NCI-H226 (cell line): Measurements from ENCODE around the gene FBN3.
"Not testable (repeated sequence)": the region's sequence is repeated elsewhere in the genome, so short reads cannot be mapped to it uniquely, and the experiment has no call there.

Source experiments
- DNase-seq: peaks from one replicate; pipeline ENCODE4 v3.0.0-alpha.2; 2015

Gene FBN3

DNA sequence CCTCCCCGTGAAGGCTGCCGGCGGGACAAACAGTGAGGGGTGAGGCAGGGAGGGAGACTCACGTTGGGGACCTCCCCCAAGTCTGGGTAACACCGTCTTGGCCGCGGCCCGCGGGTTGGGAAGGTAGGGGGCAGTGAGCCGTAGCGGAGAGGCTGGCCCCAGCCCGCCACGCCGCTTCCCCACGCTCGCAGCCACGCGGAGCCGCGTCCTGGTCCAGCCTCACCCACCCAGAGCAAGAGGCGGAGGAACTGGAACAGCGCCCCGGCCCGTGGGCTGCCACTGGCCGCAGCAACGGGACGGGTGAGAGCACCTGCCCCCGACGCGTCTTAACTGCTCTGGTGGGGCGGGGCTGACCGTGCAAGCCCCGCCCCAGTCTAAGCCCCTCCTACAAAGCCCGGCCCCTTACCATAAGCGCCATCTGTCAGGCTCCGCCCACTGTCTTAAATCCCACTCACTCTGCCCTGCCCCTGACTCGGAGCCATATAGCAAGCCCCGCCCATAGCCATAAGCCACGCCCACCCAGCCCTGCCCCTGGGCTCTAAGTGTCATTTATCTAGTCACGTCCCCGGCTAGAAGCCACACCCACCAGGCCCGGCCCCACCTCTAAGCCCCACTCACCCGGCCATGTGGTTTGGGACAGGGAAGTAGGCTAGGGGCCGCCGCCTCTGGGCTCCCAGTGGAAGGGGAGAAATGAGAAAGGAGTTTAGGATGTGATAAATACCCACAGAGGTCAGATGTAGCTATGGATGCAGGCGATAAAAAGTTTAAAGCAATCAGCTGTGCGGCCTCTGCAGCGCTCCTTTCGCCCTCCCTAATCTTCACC, 98.9 kb downstream of the FBN3 start:
- peak; percentile 77 for DNase-seq

DNA sequence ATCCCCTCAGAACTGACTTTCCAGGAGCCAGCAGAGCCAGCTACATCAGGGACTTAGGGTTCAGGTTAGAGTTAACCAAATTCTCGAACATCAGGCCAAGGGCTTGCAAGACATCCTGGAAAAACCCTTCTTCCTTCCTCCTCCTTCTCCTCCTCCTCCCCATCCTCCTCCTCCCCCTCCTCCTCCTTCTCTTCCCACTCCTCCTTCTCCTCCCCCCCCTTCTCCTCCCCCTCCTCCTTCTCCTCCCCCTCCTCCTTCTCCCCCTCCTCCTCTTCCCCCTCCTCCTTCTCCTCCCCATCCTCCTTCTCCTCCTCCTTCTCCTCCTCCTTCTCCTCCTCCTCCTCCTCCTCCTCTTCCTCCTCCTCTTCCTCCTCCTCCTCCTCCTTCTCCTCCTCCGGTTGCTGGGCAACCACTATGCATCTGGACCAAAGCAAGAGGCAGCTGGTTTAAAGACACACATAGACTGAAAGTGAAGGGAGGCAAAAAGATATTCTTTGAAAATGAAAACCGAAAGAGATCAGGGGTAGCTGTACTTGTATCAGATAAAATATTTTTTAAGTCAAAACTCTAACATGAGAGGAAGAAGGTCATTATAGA, 102.7 kb downstream of the FBN3 start:
- no peak for DNase-seq

DNA sequence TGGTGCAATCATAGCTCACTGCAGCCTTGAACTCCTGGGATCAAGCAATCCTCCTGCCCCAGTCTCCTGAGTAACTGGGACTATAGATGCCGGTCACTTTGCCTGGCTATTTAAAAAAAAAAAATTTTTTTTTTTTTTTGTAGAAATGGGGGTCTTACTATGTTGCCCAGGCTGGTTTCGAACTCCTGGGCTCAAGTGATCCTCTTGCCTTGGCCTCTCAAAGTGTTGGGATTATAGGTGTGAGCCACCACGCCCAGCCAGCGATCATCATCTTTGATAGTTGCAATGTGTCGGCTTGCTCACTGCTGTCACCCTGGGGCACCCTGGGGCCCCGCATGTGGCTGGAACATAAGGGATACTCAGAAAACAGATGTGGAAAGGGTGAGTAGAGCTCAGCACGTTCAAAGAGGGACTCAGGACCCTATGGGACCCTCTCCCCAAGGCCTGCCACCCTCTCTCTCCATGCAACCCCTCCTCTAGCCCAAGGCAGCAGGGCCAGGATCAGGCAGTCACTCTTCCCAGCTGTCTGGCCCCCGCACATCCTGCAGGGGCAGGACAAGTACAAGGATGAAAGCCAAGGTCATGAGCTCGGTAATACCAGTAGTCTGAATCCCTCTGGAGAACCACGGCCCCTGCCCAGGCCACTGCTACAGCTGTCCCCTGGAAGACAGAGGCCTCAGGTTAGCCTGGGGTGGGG, 103.4 kb downstream of the FBN3 start:
- no peak for DNase-seq

DNA sequence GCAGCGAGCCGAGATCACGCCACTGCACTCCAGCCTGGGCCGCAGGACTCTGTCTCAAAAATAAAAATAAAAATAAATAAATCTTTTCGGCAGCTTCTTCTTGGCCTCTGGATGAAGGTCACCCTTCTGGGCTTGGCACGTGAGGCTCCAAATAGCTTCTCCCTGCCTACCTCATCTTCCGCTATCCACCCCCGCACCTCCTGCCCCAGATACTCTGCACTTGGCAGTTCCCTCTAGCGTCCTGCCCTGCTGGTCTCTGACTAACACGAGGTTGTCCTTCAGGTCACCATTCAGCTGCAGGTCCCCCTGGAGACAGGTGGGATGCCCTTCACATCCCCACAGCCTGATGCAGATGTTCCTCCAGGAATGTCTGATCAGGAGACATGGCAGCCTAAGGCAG, 105.4 kb downstream of the FBN3 start:
- no peak for DNase-seq

DNA sequence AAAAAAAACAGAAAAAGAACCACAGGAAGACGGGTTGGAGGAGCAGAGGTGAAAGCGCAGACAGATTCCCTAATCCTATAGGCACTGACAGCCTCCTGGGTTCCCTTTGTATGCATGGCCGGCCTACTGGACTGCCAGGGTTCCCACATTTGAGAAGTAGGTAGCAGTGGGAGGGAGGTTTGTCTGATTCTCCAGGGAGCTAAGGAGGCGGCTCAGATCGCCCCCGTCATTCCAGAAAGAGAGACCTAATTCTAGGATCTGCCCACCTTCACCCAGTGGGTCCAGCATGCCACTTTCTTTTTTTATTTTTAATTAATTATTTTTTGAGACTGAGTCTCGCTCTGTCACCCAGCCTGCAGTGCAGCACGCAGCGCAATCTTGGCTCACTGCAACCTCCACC, 106.5 kb downstream of the FBN3 start:
- DNase-seq, result no peak

DNA sequence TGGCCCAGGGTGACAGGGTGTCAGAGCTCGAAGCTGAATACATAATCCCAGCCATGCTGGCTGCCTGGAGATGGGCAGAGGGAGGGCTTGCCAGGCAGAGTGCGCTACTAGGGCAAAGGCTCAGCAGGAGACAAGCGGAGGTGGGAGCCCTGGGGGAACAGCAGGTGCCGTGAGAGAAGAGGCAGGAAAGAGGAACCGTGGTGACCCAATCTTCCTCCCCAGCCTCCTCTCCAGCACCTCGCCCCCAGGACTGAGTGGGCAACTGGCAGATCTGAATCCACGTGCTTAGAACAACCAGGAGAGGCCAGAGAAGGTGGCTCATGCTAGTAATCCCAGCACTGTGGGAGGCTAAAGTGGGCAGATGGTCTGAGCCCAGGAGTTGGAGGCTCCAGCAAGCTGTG, 107.9 kb downstream of the FBN3 start:
- no peak for DNase-seq

DNA sequence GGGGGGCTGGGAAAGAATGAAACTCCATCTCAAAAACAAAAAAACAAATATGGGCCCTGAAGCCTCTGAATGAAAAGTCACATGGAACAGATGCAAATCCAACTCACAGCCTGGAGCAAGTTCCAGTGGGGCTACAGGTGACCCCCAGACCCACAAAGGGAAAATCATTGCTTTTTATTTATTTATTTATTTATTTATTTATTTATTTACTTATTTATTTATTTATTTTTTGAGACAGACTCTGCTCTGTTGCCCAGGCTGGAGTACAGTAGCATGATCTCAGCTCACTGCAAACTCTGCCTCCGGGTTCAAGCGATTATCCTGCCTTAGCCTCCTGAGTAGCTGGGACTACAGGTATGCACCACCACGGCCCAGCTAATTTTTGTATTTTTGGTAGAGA, 110.2 kb downstream of the FBN3 start:
- DNase-seq, result no peak

DNA sequence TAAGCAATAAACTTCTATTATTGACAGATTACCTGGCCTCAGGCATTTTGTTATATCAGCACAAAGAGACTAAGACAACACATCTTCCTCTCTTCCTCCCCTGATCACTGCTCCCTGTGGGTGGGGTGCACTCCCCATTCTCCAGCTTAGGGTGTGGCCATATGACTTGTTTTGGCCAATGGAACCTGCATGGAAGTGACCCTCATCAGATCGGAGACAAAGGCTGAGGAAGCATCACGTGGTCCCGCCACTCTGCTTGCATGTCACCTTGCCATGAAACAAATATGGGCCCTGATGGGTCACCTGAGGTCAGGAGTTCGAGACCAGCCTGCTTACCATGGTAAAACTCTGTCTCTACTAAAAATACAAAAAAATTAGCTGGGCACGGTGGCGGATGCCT, 110.6 kb downstream of the FBN3 start:
- DNase-seq, result no peak

DNA sequence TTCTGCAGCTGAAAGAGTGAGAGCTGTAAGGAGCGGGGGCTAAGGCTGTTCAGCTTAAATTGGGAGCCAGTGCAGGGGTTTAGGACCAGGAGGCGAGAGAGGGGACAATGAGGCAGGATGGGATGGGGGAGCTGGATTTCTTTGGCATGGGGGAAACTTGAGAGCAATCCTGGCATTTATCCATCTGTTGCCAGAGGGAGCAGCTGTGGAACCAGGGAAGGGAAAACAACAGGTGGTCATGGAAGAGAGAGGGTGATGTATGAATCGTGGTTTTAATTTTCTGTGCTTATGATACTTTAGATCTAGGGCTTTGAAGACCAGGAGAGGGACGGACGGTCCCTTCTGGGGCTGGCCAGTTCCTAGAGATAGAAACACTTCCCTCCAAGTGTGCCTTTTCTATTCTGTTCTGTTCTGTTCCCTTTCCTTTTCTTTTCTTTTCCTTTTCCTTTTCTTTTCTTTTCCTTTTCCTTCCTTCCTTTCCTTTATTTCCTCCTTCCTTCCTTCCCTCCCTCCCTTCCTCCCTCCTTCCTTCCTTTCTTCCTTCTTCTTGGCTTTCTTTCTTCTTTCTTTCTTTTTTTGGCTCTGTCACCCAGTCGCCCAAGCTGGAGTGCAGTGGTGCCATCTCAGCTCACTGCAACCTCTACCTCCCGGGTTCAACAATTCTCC, 112.8 kb downstream of the FBN3 start:
- no peak for DNase-seq

DNA sequence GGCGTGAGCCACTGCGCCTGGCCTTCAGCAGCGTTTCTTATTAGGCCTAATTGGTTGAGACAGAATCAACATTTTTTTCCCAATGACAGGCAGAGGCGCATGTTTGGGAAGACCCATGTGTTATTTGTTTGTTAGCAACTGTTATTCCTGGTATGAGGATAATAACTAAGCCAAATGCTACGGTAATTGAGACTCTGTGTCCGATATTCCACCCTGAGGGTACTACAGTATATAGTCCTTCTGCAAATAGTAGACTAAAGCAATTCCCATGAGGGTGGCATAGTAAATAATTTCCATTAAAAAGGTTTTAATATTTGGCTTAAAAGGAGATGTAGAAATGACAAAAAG, 115.2 kb downstream of the FBN3 start:
- DNase-seq, result no peak

DNA sequence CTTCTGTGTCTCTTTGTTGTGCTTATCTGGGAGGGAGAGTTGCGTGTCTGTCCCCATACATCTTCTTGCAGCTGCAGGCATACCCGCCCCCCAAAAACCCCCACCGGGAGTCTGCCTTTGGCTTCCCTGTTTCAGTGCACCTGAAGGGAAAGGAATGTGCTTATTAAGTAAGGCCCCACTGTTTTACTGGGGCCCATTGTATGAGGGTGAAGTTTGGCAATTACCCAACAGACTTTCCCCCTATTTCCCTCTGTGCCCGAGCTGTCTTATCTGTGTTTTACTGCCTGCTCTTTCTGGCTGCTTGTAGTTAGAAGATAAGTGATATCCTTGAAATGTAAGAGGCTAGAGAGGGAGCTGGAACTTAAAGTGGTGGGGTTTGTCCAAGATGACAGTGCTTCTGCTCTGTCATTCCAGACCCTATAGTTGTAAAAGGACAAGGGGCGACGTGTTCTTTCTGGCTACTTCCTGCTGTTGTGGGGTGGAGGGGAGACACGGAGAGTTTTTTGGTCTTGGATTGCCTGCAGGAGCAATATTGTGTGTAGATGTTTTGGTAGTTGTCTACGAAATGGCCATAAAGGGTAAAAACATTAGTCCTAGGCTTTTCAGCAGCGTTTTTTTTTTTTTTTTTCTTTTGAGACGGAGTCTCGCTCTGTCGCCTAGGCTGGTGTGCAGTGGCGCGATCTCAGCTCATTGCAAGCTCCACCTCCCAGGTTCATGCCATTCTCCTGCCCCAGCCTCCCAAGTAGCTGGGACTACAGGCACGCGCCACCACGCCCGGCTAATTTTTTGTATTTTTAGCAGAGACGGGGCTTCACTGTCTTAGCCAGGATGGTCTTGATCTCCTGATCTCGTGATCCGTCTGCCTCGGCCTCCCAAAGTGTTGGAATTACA, 115.9 kb downstream of the FBN3 start:
- DNase-seq, result not testable (repeated sequence)

DNA sequence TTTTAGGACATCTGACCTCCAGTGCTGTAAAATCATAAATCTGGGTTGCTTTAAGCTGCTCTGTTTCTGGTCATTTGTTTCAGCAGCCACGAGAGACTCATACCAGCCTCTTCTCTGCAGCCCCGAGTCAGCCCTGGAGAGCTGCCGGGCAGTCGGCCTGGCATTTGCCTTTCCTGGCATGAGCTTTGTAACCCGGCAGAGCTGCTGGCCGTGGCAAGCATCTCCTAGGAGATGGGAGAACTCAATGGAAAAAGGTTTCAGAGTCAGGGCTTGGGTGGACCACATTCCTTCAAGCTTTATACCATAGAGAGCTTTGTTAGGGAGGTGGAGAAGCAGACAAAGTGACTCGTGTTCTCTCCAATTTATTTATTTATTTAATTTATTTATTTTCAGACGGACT, 118.4 kb downstream of the FBN3 start:
- DNase-seq, result no peak

DNA sequence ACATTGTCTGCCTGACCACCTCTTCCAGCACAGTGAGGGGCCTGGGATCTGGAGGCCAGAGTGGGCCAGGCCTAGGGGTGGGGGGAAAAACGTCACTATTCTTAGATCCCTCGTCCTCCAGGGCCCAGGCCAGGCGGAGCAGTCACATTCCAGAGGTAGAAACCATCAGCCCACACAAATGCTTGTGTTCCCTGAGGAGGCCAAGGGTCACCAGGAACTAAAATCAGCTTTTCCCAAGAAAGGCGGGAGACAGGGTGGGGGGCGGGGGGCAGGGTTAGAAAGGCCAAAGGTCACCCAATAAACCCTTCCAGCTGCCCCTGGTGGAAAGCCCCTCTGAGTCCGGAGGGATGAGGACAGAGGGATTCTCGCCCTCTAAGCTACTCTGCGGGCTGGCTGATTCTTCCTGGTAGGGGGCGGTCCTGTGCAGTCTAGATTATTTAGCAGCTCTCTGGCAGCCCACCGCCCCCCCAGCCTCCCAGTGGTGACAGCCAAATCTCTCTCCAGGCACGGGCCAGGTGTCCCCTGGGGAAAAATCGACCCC, 120.4 kb downstream of the FBN3 start:
- no peak for DNase-seq

DNA sequence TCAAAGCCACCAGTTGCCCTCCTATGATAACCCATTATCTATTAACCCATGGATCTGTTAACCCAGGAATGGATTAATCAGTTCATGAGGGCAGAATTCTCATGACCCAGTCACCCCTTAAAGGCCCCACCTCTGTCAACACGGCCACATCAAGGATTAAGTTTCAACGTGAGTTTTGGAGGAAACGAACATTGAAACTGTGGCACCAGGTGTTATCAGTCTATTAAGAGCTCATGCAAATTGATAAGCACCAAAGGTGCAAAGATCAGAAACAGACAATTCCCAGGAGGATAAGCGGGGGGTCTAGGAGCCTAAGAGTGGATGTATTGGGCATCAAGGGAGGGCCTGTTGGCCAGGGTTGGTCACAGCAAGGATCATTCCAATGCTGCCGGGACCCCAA, 124.1 kb downstream of the FBN3 start:
- DNase-seq, result no peak

DNA sequence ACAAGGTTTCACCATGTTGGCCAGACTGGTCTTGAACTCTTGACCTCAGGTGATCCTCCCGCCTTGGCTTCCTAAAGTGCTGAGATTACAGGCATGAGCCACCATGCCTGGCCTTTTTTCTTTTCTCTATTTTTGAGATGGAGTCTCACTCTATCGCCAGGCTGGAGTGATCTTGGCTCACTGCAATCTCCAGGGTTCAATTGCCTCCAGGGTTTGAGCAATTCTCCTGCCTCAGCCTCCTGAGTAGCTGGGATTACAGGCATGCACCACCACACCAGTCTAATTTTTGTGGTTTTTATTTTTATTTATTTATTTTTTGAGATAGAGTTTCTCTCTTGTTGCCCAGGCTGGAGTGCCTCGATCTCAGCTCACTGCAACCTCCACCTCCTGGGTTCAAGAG, 125.1 kb downstream of the FBN3 start:
- not testable (repeated sequence) for DNase-seq

DNA sequence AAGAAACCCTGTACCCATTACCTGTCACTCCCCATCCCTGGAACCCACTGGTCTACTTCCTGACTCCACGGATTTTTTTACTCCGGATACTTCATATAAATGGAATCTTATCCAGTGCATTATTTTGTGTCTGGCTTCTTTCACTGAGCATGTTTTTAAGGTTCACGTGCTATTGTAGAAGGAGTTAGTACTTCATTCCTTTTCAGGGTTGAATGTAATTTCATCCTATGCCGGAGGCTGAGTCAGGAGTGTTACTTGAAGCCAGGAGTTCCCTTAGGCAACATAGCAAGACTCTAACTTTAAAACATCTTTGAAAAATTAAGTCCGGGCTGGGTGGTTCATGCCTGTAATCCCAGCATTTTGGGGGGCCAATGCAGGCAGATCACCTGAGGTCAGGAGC, 126.0 kb downstream of the FBN3 start:
- no peak for DNase-seq

DNA sequence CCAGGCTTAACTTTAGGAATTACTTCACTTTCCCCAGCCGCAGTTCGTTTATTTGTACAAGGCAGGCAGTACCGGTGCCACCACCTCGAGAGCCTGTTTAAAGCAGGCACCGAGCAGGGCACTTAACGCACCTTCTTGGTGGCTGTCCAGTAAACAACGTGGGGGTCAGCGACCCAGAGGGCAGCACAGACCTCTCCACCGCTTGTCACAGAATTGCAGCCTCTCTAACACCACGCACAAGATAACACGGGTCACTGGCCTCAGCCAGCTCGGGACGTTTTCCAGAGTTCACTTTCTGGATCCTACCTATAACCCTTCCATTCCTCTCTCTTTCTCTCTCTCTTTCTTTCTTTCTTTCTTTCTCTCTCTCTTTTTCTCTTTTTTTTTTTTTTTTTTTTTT, 127.1 kb downstream of the FBN3 start:
- DNase-seq, result no peak

DNA sequence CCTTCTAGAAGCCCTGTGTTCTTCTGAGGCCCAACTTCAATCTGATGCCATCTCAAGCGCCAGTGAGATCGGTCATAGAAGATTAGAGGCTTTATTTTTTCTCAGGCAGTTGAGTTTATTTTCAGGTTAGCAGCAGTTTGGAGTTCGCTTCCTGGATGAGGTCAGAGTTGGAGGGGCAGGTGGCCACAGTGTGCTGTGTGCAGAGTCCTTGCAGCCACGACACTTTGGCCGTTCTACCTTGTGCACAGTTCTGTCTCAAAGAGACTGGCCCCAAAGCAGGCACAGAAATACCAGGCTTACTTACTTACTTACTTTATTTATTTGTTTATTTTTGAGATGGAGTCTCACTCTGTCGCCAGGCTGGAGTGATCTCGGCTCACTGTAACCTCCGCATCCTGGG, 128.0 kb downstream of the FBN3 start:
- no peak for DNase-seq

DNA sequence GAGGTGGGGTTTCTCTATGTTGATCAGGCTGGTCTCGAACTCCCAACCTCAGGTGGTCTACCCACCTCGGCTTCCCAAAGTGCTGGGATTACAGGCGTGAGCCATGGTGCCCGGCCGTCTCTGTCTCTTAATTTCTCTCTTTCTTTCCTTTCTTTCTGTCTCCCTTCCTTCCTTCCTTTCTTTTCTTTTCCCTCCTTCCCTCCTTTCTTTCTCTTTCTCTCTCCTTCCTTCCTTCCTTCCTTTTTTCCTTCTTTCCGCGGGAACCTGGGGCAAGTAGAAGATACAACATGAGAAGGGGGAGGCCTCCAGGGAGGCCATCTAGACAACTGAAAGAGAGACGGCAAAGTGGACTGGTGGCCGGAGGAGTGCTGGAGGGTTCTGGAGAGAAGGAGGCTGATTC, 128.7 kb downstream of the FBN3 start:
- DNase-seq, result no peak

DNA sequence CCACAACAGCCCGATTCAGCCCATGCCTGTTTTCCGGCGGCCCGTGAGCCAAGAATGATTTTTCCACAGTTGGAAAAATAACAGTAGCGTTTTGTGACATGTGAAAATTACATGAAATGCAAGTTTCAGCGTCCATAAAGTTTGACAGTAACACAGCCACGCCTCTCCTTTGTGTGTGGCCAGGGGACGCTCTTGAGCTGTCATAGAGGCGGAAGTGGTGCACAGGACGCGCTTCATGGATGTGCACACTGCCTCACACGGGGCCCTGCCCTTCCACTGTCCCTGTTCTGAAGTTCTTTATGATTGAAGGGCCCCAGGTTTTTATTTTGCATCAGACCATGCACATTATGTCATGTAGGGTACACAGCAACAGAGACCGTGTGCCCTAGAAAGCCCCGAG, 131.6 kb downstream of the FBN3 start:
- no peak for DNase-seq
